ENCODE measurements around the gene PLEKHG4.

Gene PLEKHG4

GRCh38 chr16:67235816-67236562 is 43.3 kb upstream of the PLEKHG4 start:
- H3K4me3 ChIP-seq (ENCODE audit: control insufficient read depth, low read depth, low read length), result no peak overlapping the region
- DNase-seq (ENCODE audit: low read depth), result no peak
- no peak for TF ChIP-seq CTCF (IDR thresholded peaks at IDR 0.05; ENCODE audit: control insufficient read depth, insufficient read depth, low read depth, low read length, missing control alignments)

- no peak overlapping the region for H3K4me3 ChIP-seq (ENCODE audit: control insufficient read depth, low read depth, low read length)
- DNase-seq (ENCODE audit: low read depth), result no peak
- no peak for TF ChIP-seq CTCF (IDR thresholded peaks at IDR 0.05; ENCODE audit: control insufficient read depth, insufficient read depth, low read depth, low read length, missing control alignments)
These were observed 42.6 kb upstream of the PLEKHG4 start for GRCh38 chr16:67236563-67237395.

GRCh38 chr16:67237396-67238277 is 41.7 kb upstream of the PLEKHG4 start:
- H3K4me3 ChIP-seq (ENCODE audit: control insufficient read depth, low read depth, low read length), result no peak overlapping the region
- no peak for TF ChIP-seq CTCF (IDR thresholded peaks at IDR 0.05; ENCODE audit: control insufficient read depth, insufficient read depth, low read depth, low read length, missing control alignments)
- DNase-seq (ENCODE audit: low read depth), result no peak

GRCh38 chr16:67238278-67238575 is 41.1 kb upstream of the PLEKHG4 start:
- TF ChIP-seq CTCF (IDR thresholded peaks at IDR 0.05; ENCODE audit: control insufficient read depth, insufficient read depth, low read depth, low read length, missing control alignments), result no peak
- DNase-seq (ENCODE audit: low read depth), result no peak
- no peak overlapping the region for H3K4me3 ChIP-seq (ENCODE audit: control insufficient read depth, low read depth, low read length)

GRCh38 chr16:67238806-67239470 is 40.4 kb upstream of the PLEKHG4 start:
- DNase-seq (ENCODE audit: low read depth), result no peak
- no peak overlapping the region for H3K4me3 ChIP-seq (ENCODE audit: control insufficient read depth, low read depth, low read length)
- TF ChIP-seq CTCF (IDR thresholded peaks at IDR 0.05; ENCODE audit: control insufficient read depth, insufficient read depth, low read depth, low read length, missing control alignments), result no peak

GRCh38 chr16:67240506-67240905 is 38.8 kb upstream of the PLEKHG4 start:
- DNase-seq (ENCODE audit: low read depth), result no peak
- H3K4me3 ChIP-seq (ENCODE audit: control insufficient read depth, low read depth, low read length), result no peak overlapping the region
- TF ChIP-seq CTCF (IDR thresholded peaks at IDR 0.05; ENCODE audit: control insufficient read depth, insufficient read depth, low read depth, low read length, missing control alignments), result no peak

Data from AG09309 (cell line).